Measurements from ENCODE around the gene OPRM1.

Gene OPRM1

DNA sequence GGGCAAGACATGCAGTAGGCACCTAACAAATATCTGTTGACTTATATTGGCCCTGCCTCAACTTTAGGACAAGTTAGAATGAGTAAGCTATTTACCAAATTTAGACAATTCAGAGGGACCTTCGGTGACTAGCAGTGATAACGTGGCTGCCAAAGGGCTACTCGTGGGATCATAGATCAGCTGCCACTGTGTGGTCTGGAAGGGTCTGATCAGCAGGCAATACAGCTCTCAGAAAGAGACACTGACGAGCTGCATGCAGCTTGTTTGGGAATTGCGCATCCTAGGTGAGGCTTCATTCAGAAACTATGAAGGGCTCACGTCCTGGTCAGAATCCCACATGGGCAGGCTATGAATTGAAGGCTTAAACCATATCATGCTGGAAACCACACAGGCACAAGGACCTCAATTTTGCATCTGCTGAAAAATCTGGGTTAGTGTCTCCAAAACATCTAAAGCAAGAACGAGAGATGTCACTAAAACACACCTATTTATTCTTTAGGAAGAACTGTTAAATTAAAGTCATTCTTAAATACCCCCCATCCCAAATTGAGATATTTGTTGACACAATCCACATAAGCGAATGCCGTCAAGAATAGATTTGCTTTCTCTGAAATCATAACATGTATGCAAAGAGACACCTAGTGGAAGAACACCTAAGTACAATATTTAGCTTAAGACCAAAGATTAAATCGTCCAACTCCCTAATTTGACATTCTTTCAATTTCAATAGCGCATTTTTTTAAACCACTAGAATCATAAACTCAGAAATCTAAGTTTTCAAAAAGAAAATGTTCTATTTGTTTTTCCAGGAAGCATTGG, 238.0 kb downstream of the OPRM1 start:
- DNase-seq (ENCODE audit: low read depth in 2 of 2): no peak

DNA sequence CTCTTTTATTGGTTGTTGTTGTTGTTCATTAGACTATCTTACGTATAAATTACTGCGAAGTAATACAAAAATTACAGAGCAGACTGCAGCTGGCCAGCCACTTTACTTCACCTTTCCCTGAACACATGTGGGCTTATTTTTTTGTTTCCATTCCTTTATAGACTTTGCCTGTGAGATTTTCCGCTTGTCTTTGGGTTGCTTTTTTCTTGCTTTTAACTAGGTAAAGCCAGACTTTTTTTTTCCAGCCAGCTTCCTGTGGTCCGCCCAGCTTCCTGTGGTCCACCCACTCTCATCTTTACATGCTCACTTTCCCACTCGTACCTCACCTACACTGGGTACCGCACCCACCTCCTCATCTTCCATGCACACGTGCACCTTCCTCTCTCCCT, 238.6 kb downstream of the OPRM1 start:
- no peak for DNase-seq (ENCODE audit: low read depth in 2 of 2)

DNA sequence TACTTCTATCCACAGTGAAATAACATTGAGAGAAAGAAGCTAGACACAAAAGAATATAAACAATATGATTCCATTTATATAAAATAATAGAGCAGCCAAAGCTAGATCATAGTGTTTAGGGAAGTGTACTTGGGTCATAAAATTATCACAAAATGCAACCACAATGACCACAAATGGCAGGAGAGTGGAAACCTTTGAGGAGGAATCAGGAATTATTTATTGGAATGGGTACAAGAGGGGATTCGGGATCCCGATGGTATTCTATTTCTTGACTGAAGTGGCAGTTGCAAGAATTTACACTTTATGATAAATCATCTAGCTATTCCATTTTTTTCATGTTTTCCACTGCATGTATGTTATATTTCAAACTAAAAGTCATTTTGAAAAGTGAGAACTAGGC, 241.5 kb downstream of the OPRM1 start:
- DNase-seq (ENCODE audit: low read depth in 2 of 2): no peak

DNA sequence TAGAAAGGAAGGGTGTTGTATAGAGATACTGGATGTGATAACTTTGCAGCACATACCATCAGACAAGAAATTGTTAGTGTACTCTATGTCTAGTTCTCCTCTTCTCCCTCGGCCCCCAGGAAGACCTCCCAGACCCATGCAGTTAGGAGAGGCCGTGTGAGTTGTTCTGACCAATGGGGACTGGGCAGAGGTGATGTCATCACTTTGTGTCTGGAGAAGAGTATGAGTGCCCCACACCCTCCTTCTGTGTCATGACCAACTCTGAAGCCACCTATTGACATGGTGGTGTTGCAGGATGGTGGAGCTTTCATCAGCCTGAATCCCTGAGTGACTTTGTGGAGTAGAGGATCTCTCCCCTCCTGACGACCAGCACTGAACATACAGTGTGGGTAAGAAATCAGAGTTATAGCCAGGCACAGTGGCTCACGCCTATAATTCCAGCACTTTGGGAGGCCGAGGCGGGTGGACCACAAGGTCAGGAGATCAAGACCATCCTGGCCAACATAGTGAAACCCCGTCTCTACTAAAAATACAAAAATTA, 245.3 kb downstream of the OPRM1 start:
- DNase-seq (ENCODE audit: low read depth in 2 of 2): no peak

DNA sequence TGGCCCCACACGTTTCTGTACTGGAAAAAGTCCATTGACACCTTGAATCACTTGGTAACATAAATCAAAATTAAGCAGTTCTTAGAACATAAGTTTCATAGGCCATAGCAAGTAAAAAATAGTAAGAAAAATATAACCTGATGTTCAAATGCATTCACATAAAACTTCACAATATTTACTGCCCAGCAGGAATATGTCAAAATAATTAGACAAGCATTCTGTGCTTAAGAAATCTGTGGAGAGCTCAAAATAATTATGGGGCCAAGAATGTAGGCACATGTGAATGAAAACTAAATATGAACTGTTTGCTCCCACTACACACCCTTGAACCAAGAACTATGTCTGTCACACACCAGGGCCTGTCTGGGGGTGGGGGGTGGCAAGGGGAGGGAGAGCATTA, 246.8 kb downstream of the OPRM1 start:
- DNase-seq (ENCODE audit: low read depth in 2 of 2): no peak

DNA sequence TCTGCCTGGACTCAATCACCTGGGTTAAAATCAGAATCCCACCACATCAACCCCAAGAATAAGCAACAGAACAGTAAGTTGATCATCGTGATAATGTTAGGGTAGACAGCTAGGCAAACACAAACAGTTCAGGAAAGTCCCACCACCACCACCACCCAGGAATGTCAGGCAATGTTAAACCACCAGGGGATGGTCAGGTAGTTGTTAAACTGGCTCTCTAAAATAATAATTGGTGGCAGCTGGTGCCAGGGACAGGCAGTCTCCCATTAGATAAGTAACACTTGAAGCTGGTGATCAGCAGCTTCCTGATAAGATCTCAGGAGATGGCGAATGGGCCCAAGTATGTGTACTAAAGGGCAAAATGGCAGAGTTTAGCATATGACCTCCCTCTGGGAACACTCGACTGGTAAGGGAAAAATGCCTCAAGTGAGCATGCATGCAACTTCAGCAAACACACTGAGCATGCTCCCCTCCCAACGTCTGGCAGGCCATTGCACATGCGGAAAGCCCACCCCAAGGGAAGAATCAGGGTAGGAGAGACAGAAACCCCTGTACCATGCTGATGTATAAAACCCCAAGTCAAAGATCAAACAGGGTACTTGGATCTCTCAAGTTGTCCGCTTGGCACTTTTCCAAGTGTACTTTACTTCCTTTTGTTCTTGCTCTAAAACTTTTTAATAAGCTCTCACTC, 250.9 kb downstream of the OPRM1 start:
- DNase-seq (ENCODE audit: low read depth in 2 of 2): no peak

DNA sequence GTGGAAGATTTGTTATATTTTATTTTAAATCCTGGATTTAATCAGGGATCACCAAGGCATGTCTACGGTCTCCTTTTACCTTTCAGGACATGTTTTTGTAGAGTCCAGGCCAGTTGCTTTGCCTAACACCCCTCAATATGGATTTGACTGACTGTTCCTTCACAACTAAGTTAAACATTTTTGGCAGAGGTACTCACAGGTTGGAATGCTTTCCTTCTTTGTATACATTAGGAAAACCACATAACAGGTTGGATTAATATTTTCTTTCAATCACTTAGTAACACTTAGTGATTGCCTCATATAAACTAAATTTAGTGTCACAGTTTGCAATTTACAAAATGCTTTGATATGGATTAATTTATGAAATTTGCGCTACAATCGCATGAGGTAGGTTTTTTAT, 253.0 kb downstream of the OPRM1 start:
- no peak for DNase-seq (ENCODE audit: low read depth in 2 of 2)

DNA sequence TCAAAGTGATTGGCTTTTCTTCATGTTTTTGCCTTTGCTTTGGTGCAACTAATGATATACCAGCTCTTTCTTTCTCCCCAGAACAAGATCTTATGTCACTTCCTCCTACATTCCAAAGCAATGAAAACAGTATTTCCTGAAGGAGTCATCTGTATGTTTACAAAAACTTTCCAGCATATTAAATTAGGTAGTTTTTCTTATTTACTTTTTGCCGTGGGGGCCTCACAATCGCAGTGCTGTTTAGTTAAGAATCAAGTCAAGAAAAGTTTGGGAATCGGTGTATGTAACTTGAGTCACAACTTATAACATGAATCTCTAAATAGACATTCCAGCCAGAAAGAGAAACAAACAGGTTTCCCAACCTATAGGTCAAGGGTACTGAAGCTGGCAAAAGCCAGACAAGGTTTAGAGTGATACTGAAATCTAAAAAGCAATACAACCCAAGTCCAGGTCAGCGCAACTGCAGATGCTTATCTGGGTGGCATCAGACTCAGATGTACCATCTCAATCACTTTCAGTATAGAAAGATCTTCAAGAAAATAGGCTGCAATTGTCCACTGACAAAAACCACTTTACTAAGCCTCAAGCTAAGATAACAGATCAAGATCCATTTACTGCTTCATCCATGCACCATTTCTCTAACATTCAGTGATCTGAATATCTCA, 253.9 kb downstream of the OPRM1 start:
- DNase-seq (ENCODE audit: low read depth in 2 of 2): no peak

DNA sequence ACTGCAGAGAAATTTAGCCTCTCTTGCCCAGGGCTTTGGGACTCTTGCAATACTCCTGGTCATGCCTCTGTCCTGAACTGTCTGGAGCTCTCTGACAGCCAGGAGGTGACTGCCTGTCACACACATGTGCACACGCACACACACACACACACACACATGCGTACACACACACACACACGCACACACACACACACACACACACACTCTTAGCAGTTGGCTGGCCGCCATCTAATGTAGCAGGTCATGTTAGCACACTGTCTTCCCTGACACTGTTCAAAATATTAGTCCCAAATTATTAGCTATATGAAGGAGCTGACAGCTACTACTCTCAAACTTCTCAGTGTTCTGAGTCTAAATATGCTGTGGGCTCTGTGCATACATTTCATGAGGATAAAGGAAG, 256.7 kb downstream of the OPRM1 start:
- DNase-seq (ENCODE audit: low read depth in 2 of 2): no peak
